WTC11 (cell line): ENCODE data around the gene RYR2. TPM values are rescaled to one million over a fixed set of nuclear protein-coding genes. Genes with fewer than 3 reads are reported as not detected.
"Not testable (repeated sequence)": the region's sequence is repeated elsewhere in the genome, so short reads cannot be mapped to it uniquely, and the experiment has no call there.

Experiments used
- ATAC-seq: fragments of 200-7000 bp; cut with Tn5 transposase; 2 replicates; pipeline ENCODE4 v1.10.0; 2021; ENCODE audit warnings: mild to moderate bottlenecking, moderate library complexity
- CTCF ChIA-PET: fragments of 300-600 bp; sonication (Branson Sonifier 250); formaldehyde crosslinking; loops from one replicate; lab custom pipeline; 2021; ENCODE audit warnings: antibody characterized with exemption; lab: Charles Lee
- POLR2A ChIA-PET: fragments of 350-600 bp; sonication (Branson Sonifier 250); formaldehyde crosslinking; loops from one replicate; lab custom pipeline; 2021; ENCODE audit warnings: antibody characterized with exemption; lab: Charles Lee
- DNase-seq: peaks from one replicate; pipeline ENCODE4 v3.0.0; 2021; ENCODE audit warnings: low spot score
- H3K27ac Mint-ChIP-seq: 2 replicates; pipeline ENCODE4 v1.8.0; 2021; ENCODE audit warnings: mixed read lengths
- H3K27me3 Mint-ChIP-seq: 2 replicates; pipeline ENCODE4 v1.8.0; 2021; ENCODE audit warnings: low read depth, mild to moderate bottlenecking, moderate library complexity, mixed read lengths
- H3K36me3 Mint-ChIP-seq: 2 replicates; pipeline ENCODE4 v1.8.0; 2021; ENCODE audit warnings: mixed read lengths
- H3K4me1 Mint-ChIP-seq: 2 replicates; pipeline ENCODE4 v1.8.0; 2022; ENCODE audit warnings: mixed read lengths
- H3K4me3 Mint-ChIP-seq: 2 replicates; pipeline ENCODE4 v1.8.0; 2021; ENCODE audit warnings: mild to moderate bottlenecking, moderate library complexity, mixed read lengths
- H3K9me3 Mint-ChIP-seq: 2 replicates; pipeline ENCODE4 v1.8.0; 2021; ENCODE audit warnings: mixed read lengths
- ATF3 ChIP-seq: sonication (generic); formaldehyde crosslinking; conservative IDR thresholded peaks from 2 replicates; pipeline ENCODE4 v1.8.1; 2022; ENCODE audit warnings: mild to moderate bottlenecking, missing genetic modification reagents
- ATF6 ChIP-seq: sonication (generic); formaldehyde crosslinking; IDR thresholded peaks from 2 replicates; pipeline ENCODE4 v1.8.1; 2023; ENCODE audit warnings: mild to moderate bottlenecking, missing genetic modification reagents
- CBFB ChIP-seq: sonication (generic); formaldehyde crosslinking; IDR thresholded peaks from 2 replicates; pipeline ENCODE4 v1.8.1; 2022; ENCODE audit warnings: mild to moderate bottlenecking, low read depth, missing genetic modification reagents
- CDX4 ChIP-seq: fragments of 250-450 bp; sonication (Bioruptor Pico); IDR thresholded peaks from 2 replicates; pipeline ENCODE4 v1.9.0; 2021; ENCODE audit warnings: moderate library complexity, mild to moderate bottlenecking, inconsistent platforms, borderline replicate concordance
- CREM ChIP-seq: sonication (generic); formaldehyde crosslinking; IDR thresholded peaks from 2 replicates; pipeline ENCODE4 v1.8.1; 2022; ENCODE audit warnings: mild to moderate bottlenecking, missing genetic modification reagents, moderate library complexity
- E2F5 ChIP-seq: sonication (generic); formaldehyde crosslinking; IDR thresholded peaks from 2 replicates; pipeline ENCODE4 v1.8.1; 2022; ENCODE audit warnings: mild to moderate bottlenecking, moderate library complexity, missing genetic modification reagents
- ESRRA ChIP-seq: sonication (generic); formaldehyde crosslinking; IDR thresholded peaks from 2 replicates; pipeline ENCODE4 v1.8.1; 2022; ENCODE audit warnings: mild to moderate bottlenecking, missing genetic modification reagents, borderline replicate concordance
- FOXP1 ChIP-seq: sonication (generic); formaldehyde crosslinking; IDR thresholded peaks from 2 replicates; pipeline ENCODE4 v1.8.0; 2022; ENCODE audit warnings: missing genetic modification reagents, mild to moderate bottlenecking, moderate library complexity, borderline replicate concordance
- JUN ChIP-seq: sonication (generic); formaldehyde crosslinking; IDR thresholded peaks from 2 replicates; pipeline ENCODE4 v1.8.0; 2023; ENCODE audit warnings: mild to moderate bottlenecking, missing genetic modification reagents
- KAT7 ChIP-seq: sonication (generic); formaldehyde crosslinking; IDR thresholded peaks from 2 replicates; pipeline ENCODE4 v1.8.1; 2023; ENCODE audit warnings: missing genetic modification reagents, mild to moderate bottlenecking, borderline replicate concordance
- MLX ChIP-seq: sonication (generic); formaldehyde crosslinking; IDR thresholded peaks from 2 replicates; pipeline ENCODE4 v1.8.1; 2023; ENCODE audit warnings: mild to moderate bottlenecking, missing genetic modification reagents, moderate library complexity
- NR1H2 ChIP-seq: sonication (generic); formaldehyde crosslinking; IDR thresholded peaks from 2 replicates; pipeline ENCODE4 v1.9.0; 2021; ENCODE audit warnings: mild to moderate bottlenecking, moderate library complexity, missing genetic modification reagents
- NR3C1 ChIP-seq: sonication (generic); formaldehyde crosslinking; conservative IDR thresholded peaks from 2 replicates; pipeline ENCODE4 v1.8.1; 2023; ENCODE audit warnings: low read depth, mild to moderate bottlenecking, missing genetic modification reagents
- PRDM15 ChIP-seq: sonication (generic); formaldehyde crosslinking; IDR thresholded peaks from 2 replicates; pipeline ENCODE4 v1.8.0; 2022; ENCODE audit warnings: missing genetic modification reagents
- RELA ChIP-seq: sonication (generic); formaldehyde crosslinking; IDR thresholded peaks from 2 replicates; pipeline ENCODE4 v1.8.1; 2022; ENCODE audit warnings: missing genetic modification reagents, mild to moderate bottlenecking, borderline replicate concordance
- SP1 ChIP-seq: sonication (generic); formaldehyde crosslinking; conservative IDR thresholded peaks from 2 replicates; pipeline ENCODE4 v1.8.1; 2022; ENCODE audit warnings: missing genetic modification reagents
- TEAD1 ChIP-seq: sonication (generic); formaldehyde crosslinking; IDR thresholded peaks from 2 replicates; pipeline ENCODE4 v1.8.0; 2022; ENCODE audit warnings: mild to moderate bottlenecking, missing genetic modification reagents
- ZBTB21 ChIP-seq: sonication (generic); formaldehyde crosslinking; IDR thresholded peaks from 2 replicates; pipeline ENCODE4 v1.8.1; 2023; ENCODE audit warnings: mild to moderate bottlenecking, missing genetic modification reagents, borderline replicate concordance
- ZNF121 ChIP-seq: sonication (generic); formaldehyde crosslinking; IDR thresholded peaks from 2 replicates; pipeline ENCODE4 v1.8.0; 2023; ENCODE audit warnings: missing genetic modification reagents
- ZNF416 ChIP-seq: fragments of 250-450 bp; sonication (Bioruptor Pico); IDR thresholded peaks from 2 replicates; pipeline ENCODE4 v1.9.0; 2021; ENCODE audit warnings: mild to moderate bottlenecking, inconsistent platforms
- ZNF423 ChIP-seq: fragments of 250-450 bp; sonication (Bioruptor Pico); IDR thresholded peaks from 2 replicates; pipeline ENCODE4 v2.1.2; 2022; ENCODE audit warnings: mild to moderate bottlenecking, moderate library complexity
- ZNF671 ChIP-seq: fragments of 250-450 bp; sonication (Bioruptor Pico); IDR thresholded peaks from 2 replicates; pipeline ENCODE4 v1.8.0; 2021; ENCODE audit warnings: mild to moderate bottlenecking
- total RNA-seq: library from RNA; stranded (reverse); gene quantifications from 3 replicates; pipeline ENCODE4 v1.2.3, GENCODE V29; 2021

RYR2 gene
- total RNA-seq, 1 experiment from 2014 or later, result 7.9 TPM

- Mint-ChIP-seq H3K36me3 (no peaks in the 10 kb centered on the region), H3K27me3 (no peaks in the 10 kb centered on the region), H3K4me1 (no peaks in the 10 kb centered on the region), H3K27ac (peak overlapping the region; percentile 12; the same call in 1 of the 2 replicates), H3K9me3 (no peaks in the 10 kb centered on the region), H3K4me3 (no peak overlapping the region)
- ChIA-PET CTCF (no interaction called here), POLR2A (no interaction called here)
- DNase-seq (no peak), ATAC-seq (no peak)
- no peak for TF ChIP-seq ATF3 (CRISPR knock-in tag)
- TF ChIP-seq NR3C1 (CRISPR knock-in tag), result no peak
- TF ChIP-seq MLX, result no peak
Measured at GRCh38 chr1:237270353-237270752, 228.4 kb downstream of the RYR2 start.

GRCh38 chr1:237277994-237278393 lies 236.0 kb downstream of the RYR2 start:
- DNase-seq, H3K4me3 Mint-ChIP-seq, CTCF ChIA-PET, H3K9me3 Mint-ChIP-seq, H3K27ac Mint-ChIP-seq, H3K36me3 Mint-ChIP-seq, POLR2A ChIA-PET, H3K27me3 Mint-ChIP-seq, ATAC-seq: not testable (repeated sequence)
- H3K4me1 Mint-ChIP-seq, result peaks cover 12% of the 10 kb centered on the region

- peak; percentile 39; the same call in 1 of the 2 replicates for ATAC-seq
- Mint-ChIP-seq H3K27me3 (no peaks in the 10 kb centered on the region), H3K4me1 (peaks cover 15% of the 10 kb centered on the region), H3K9me3 (no peaks in the 10 kb centered on the region), H3K27ac (0 out of 2 replicates have a peak overlapping the region, but pooled peaks have one; percentile 8), H3K36me3 (no peaks in the 10 kb centered on the region), H3K4me3 (no peak overlapping the region)
- no peak for DNase-seq
- TF ChIP-seq ZBTB21 (CRISPR knock-in tag) (no peak), PRDM15 (CRISPR knock-in tag) (no peak), ATF6 (CRISPR knock-in tag) (no peak), CDX4 (no peak), SP1 (no peak)
- CTCF ChIA-PET, result no interaction called here
- POLR2A ChIA-PET, result no interaction called here
Measured at GRCh38 chr1:237279629-237280028, 237.6 kb downstream of the RYR2 start.

- ATAC-seq, result peak; percentile 60
- Mint-ChIP-seq H3K9me3 (peaks cover 1% of the 10 kb centered on the region; the same call in 1 of the 2 replicates), H3K4me3 (no peak overlapping the region), H3K27me3 (no peaks in the 10 kb centered on the region), H3K36me3 (no peaks in the 10 kb centered on the region), H3K27ac (0 out of 2 replicates have a peak overlapping the region, but pooled peaks have one; percentile 62), H3K4me1 (peaks cover 19% of the 10 kb centered on the region)
- CTCF ChIA-PET, result no interaction called here
- DNase-seq, result no peak
- POLR2A ChIA-PET, result no interaction called here
- no peak for TF ChIP-seq FOXP1 (CRISPR knock-in tag)
- TF ChIP-seq ZNF423 (CRISPR knock-in tag), result no peak
- TF ChIP-seq KAT7 (CRISPR knock-in tag), result no peak
- TF ChIP-seq ZNF121 (CRISPR knock-in tag), result no peak
- TF ChIP-seq RELA (CRISPR knock-in tag), result no peak
- no peak for TF ChIP-seq TEAD1
- no peak for TF ChIP-seq CBFB (CRISPR knock-in tag)
- no peak for TF ChIP-seq ESRRA (CRISPR knock-in tag)
- no peak for TF ChIP-seq JUN
- TF ChIP-seq E2F5, result no peak
- TF ChIP-seq NR3C1 (CRISPR knock-in tag), result no peak
- no peak for TF ChIP-seq ZNF416
- TF ChIP-seq NR1H2 (CRISPR knock-in tag), result no peak
- TF ChIP-seq CREM, result no peak
- no peak for TF ChIP-seq ZNF671 (CRISPR knock-in tag)
Measured at GRCh38 chr1:237281481-237281880, 239.5 kb downstream of the RYR2 start.
